Measurements from ENCODE around the gene FCN3. TPM values are rescaled to one million over a fixed set of nuclear protein-coding genes. Genes with fewer than 3 reads are reported as not detected.

FCN3 gene
- total RNA-seq, 2 experiments from 2014 or later, result not detected

GRCh38 chr1:27360159-27361043 is 14.2 kb downstream of the FCN3 start:
- no TSS peak for BruUV-seq (replicated peaks)
- POLR2A ChIA-PET, result no interaction called here

GRCh38 chr1:27359822-27360158 is 14.8 kb downstream of the FCN3 start:
- intact Hi-C loops (cut with micrococcal nuclease; ENCODE audit: unreplicated experiment), result loop anchor here (10.0 kb wide), 1 partner anchor 55 kb away; no protein-coding TSS in a partner anchor
- Histone ChIP-seq H4K20me1 (ENCODE audit: insufficient read depth, low read length) (no peaks in the 10 kb centered on the region), H3K9me2 (ENCODE audit: insufficient read depth, low read length) (no peaks in the 10 kb centered on the region), H3K27ac (ENCODE audit: low read depth, low read length, poor library complexity, severe bottlenecking) (no peak overlapping the region), H3K9me3 (ENCODE audit: low read length) (no peaks in the 10 kb centered on the region), H2AFZ (ENCODE audit: low read length) (no peak overlapping the region), H3K79me2 (ENCODE audit: insufficient read depth, low read depth, low read length) (no peaks in the 10 kb centered on the region), H3K36me3 (ENCODE audit: insufficient read depth, low read length) (no peaks in the 10 kb centered on the region), H3K4me2 (ENCODE audit: low read length) (peak overlapping the region; percentile 49; the same call in 1 of the 2 replicates), H3K4me1 (ENCODE audit: insufficient read depth, low read length, poor library complexity, severe bottlenecking) (peaks cover 28% of the 10 kb centered on the region), H3K4me3 (ENCODE audit: low read depth, low read length, poor library complexity, severe bottlenecking) (no peak overlapping the region)
- CTCF ChIA-PET (ENCODE audit: unreplicated experiment), result no interaction called here
- TF ChIP-seq CTCF (conservative IDR thresholded peaks at IDR 0.05; ENCODE audit: low read length) (no peak), EZH2phosphoT487 (IDR thresholded peaks at IDR 0.05; ENCODE audit: borderline replicate concordance, low read depth, low read length) (no peak)
- POLR2A ChIA-PET, result no interaction called here
- no TSS peak for BruUV-seq (replicated peaks)
- no peak for DNase-seq (ENCODE audit: low spot score)

More at GRCh38 chr1:27360159-27361043, 14.2 kb downstream of the FCN3 start:
- no peaks in the 10 kb centered on the region for H3K36me3 ChIP-seq (ENCODE audit: insufficient read depth, low read length)
- H3K9me3 ChIP-seq (ENCODE audit: low read length), result no peaks in the 10 kb centered on the region
- no peak for TF ChIP-seq CTCF (conservative IDR thresholded peaks at IDR 0.05; ENCODE audit: low read length)
- TF ChIP-seq EZH2phosphoT487 (IDR thresholded peaks at IDR 0.05; ENCODE audit: borderline replicate concordance, low read depth, low read length), result no peak
- no peaks in the 10 kb centered on the region for H4K20me1 ChIP-seq (ENCODE audit: insufficient read depth, low read length)
- peaks cover 34% of the 10 kb centered on the region for H3K4me1 ChIP-seq (ENCODE audit: insufficient read depth, low read length, poor library complexity, severe bottlenecking)
- H3K4me3 ChIP-seq (ENCODE audit: low read depth, low read length, poor library complexity, severe bottlenecking), result no peak overlapping the region
- DNase-seq (ENCODE audit: low spot score), result no peak
- H2AFZ ChIP-seq (ENCODE audit: low read length), result no peak overlapping the region
- H3K27ac ChIP-seq (ENCODE audit: low read depth, low read length, poor library complexity, severe bottlenecking), result no peak overlapping the region
- peak overlapping the region; percentile 49; the same call in 1 of the 2 replicates for H3K4me2 ChIP-seq (ENCODE audit: low read length)
- CTCF ChIA-PET (ENCODE audit: unreplicated experiment), result no interaction called here
- intact Hi-C loops (cut with micrococcal nuclease; ENCODE audit: unreplicated experiment), result no loop called here
- no peaks in the 10 kb centered on the region for H3K9me2 ChIP-seq (ENCODE audit: insufficient read depth, low read length)
- no peaks in the 10 kb centered on the region for H3K79me2 ChIP-seq (ENCODE audit: insufficient read depth, low read depth, low read length)

- Histone ChIP-seq H3K4me1 (ENCODE audit: insufficient read depth, low read length, poor library complexity, severe bottlenecking) (peaks cover 26% of the 10 kb centered on the region), H3K4me3 (ENCODE audit: low read depth, low read length, poor library complexity, severe bottlenecking) (no peak overlapping the region), H3K9me2 (ENCODE audit: insufficient read depth, low read length) (no peaks in the 10 kb centered on the region), H4K20me1 (ENCODE audit: insufficient read depth, low read length) (no peaks in the 10 kb centered on the region), H3K36me3 (ENCODE audit: insufficient read depth, low read length) (no peaks in the 10 kb centered on the region), H3K27ac (ENCODE audit: low read depth, low read length, poor library complexity, severe bottlenecking) (no peak overlapping the region), H3K4me2 (ENCODE audit: low read length) (no peak overlapping the region), H3K9me3 (ENCODE audit: low read length) (no peaks in the 10 kb centered on the region), H2AFZ (ENCODE audit: low read length) (no peak overlapping the region), H3K79me2 (ENCODE audit: insufficient read depth, low read depth, low read length) (no peaks in the 10 kb centered on the region)
- TF ChIP-seq EZH2phosphoT487 (IDR thresholded peaks at IDR 0.05; ENCODE audit: borderline replicate concordance, low read depth, low read length) (no peak), CTCF (conservative IDR thresholded peaks at IDR 0.05; ENCODE audit: low read length) (no peak)
- ChIA-PET POLR2A (no interaction called here), CTCF (ENCODE audit: unreplicated experiment) (no interaction called here)
- no TSS peak for BruUV-seq (replicated peaks)
- no peak for DNase-seq (ENCODE audit: low spot score)
- intact Hi-C loops (cut with micrococcal nuclease; ENCODE audit: unreplicated experiment), result loop anchor here (10.0 kb wide), 1 partner anchor 54 kb away; no protein-coding TSS in a partner anchor
Observed at GRCh38 chr1:27358928-27359313, 15.7 kb downstream of the FCN3 start.
